GM21825 (cell line): ENCODE results near the gene STMP1.
"Not testable (repeated sequence)": the region's sequence is repeated elsewhere in the genome, so short reads cannot be mapped to it uniquely, and the experiment has no call there.

Source experiments
- ATAC-seq: cut with Tn5 transposase; IDR thresholded peaks from one replicate; pipeline ENCODE4 v1.9.1; 2021; ENCODE audit warnings: mild to moderate bottlenecking, moderate library complexity; ENCODE audit not compliant: unreplicated experiment

Gene STMP1

DNA sequence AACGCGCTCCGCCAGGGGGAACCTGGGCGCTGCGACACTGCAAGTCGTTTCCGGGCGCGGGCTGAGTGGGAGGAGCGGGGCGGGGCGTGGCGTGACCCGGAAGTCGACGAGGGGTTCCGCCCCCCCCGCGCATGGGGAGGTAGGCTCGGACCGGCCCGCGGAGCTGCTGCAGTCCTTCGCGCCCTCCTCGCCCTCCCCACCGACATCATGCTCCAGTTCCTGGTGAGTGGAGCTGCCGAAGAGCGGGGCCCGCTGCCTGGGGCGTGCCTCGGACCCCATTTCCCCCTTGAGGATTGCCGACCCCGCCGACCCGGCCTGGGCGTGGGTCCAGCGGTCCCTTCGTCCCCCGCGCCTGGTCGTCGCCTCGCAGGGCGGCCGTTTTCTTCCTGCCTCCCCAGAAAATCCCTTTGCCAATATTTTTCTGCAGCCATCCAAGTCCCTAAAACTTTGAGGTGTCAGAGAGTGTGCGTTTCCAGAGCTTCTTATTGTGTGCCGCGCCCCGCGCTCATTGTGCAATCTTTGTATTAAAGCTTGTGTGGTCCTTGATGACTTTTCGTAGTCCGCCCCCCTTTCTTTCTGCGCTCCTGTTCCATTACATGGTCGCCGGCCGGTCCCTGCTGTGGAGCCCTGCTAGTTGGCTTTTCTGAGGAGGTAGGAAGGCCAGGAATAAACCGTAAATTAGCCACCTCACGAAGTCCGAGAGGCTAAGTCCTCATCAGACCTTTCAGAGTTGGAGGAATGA lies at the start of gene STMP1:
Gene STMP1, plus strand, starts transcription at position 142 of the 742 bp plus-strand sequence.
- ATAC-seq, result peak; percentile 93

- no peak for ATAC-seq
These were observed 46.2 kb upstream of the STMP1 start for GRCh38 chr7:135616136-135616535.

GRCh38 chr7:135617781-135618180 lies 44.5 kb upstream of the STMP1 start:
- no peak for ATAC-seq

DNA sequence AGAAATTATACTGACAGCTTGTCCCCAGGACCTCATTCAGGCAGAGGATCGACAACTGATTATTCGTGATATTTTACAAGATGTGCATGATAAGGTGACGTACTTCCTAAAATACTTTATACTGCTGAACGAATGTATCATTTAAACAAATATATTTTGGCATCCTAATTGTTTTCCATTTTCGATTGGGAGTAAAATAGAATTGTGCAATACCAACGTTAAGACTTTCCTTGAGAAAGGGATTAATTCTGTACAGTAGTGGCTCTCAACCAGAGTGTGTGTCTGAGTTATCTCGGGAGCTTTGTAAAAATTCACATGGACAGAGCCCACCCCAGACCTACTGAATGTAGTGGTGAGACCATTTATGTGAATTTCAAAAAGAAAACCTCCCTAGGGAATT lies 43.8 kb upstream of the STMP1 start:
- ATAC-seq, result no peak

GRCh38 chr7:135620447-135620846 lies 41.9 kb upstream of the STMP1 start:
- no peak for ATAC-seq

- ATAC-seq, result no peak
These were observed 41.1 kb upstream of the STMP1 start for GRCh38 chr7:135620980-135621850.

DNA sequence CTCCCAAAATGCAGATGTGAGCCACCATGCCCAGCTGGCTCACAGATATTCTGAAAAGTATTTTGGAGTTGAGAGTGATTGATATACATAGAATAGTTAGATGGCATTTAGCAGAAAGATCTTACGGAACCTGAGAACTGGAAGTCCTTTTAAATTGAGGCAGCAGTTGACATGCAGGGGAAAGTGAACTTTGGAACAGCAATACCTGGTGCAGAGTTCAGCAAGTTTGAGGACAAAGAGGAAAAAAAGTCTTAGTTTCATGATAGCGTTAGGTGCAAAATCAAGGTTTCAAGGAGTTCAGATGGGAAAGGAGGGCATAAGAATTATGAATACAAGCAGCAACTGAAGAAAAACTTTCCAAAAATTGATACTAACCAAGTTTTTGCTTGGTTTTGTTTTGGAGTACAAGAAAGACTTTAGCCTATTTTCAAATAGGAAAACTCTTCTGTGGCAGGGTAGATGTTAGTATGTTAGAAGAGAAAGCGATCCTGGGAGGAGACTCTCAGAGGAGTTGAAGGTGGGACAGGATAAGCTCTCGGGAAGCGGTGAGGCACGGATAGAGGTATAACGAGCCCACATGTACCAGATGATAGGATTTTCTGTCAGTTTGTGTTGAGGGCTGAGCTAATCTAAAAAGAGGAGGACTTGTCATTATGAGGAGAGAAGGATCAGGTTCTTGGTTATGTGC lies 28.0 kb upstream of the STMP1 start:
- no peak for ATAC-seq

DNA sequence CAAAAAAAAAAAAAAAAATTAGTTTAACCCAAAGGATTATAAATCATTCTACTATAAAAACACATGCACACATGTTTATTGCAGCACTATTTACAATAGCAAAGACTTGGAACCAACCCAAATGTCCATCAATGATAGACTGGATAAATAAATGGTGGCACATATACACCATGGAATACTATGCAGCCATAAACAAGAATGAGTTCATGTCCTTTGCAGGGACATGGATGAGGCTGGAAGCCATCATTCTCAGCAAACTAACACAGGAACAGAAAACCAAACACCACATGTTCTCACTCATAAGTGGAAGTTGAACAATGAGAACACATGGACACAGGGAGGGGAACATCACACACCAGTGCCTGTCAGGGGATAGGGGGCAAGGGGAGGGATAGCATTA lies 22.6 kb upstream of the STMP1 start:
- ATAC-seq, result not testable (repeated sequence)

DNA sequence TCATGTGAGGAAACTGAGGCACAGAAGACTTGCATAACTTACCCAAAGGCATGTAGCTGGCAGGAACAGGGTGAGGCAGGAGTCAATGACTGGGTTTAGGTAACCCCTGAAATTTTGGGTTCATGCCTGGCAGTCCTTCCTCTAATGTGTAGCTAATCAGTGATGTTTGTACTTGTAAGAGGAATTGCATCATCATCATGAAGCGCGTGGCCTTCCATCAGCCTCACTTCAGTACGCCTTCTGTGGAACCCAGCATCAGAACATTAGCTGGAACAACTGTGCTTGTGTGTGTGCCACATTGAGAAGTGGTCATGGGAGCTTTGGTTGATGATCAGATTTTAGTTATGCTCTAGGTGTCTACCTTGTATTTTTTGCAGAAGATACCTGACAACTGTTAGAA lies 18.2 kb upstream of the STMP1 start:
- no peak for ATAC-seq

GRCh38 chr7:135644729-135645128 lies 17.6 kb upstream of the STMP1 start:
- no peak for ATAC-seq

DNA sequence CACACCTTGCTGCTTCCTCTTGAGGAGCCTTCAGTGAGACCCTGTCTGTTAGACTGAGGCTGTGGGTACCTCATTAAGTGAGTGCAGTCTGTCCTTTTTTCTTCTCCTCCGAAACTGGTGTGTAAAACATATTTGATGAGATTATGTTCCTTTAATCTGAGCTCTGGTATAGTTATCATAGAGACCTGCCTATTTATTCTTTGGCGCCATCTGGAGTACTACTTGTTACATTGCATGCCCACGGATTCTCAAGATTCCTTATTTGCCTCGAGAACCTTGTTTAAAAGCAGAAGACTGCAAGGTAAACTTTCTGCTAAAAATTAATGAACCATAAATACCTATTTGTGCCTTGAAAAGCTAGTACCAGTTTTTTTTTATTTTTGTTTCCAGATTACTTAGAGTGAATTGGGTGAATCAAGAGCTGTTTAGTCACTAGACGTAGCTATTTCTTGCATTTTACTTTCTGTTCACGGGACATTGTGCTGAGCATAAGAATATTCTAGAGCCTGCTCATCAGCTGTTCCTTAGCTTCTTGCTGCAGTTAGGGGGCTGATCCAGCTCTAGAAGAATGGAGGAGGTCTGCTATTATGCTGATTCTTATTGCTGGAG lies 16.9 kb upstream of the STMP1 start:
- peak; percentile 64 for ATAC-seq

DNA sequence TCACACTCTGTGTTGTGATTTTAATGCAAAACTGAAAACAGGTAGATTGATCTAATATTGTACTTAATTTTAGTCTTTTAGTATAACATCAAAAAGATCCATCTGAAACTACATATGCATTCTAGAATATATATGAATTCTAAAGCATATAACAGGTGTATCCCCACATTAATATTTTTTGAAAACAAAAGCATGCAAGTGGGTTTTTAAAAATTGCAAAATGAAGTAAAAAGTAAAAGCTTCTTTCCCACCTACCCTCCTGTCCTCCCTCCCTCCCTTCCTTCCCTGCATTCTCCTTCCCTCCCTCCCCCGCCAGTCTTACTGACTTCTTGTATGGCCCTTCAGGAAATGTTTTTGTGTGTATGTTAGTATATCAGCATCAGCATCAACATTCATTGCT lies 14.6 kb upstream of the STMP1 start:
- ATAC-seq, result no peak

DNA sequence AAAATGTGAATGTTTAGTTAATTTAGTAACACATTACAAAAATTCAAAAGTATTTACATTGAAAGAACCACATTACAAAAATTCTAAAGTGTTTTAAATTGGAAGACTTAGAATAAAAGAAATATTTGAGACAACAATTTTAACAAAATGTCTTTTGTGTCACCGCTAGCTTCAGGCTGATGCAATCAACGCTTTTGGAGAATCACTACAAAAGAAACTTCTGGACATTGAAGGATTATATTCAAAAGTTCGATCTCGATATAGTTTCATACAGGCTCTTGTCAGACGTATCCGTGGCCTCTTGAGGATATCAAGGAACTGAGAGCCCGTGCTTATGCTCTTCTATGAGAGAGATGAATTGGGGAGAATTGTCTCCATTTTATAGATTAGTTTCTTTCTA lies 14.1 kb upstream of the STMP1 start:
- no peak for ATAC-seq

- ATAC-seq, result no peak
These were observed 11.3 kb upstream of the STMP1 start for GRCh38 chr7:135650831-135651573.

DNA sequence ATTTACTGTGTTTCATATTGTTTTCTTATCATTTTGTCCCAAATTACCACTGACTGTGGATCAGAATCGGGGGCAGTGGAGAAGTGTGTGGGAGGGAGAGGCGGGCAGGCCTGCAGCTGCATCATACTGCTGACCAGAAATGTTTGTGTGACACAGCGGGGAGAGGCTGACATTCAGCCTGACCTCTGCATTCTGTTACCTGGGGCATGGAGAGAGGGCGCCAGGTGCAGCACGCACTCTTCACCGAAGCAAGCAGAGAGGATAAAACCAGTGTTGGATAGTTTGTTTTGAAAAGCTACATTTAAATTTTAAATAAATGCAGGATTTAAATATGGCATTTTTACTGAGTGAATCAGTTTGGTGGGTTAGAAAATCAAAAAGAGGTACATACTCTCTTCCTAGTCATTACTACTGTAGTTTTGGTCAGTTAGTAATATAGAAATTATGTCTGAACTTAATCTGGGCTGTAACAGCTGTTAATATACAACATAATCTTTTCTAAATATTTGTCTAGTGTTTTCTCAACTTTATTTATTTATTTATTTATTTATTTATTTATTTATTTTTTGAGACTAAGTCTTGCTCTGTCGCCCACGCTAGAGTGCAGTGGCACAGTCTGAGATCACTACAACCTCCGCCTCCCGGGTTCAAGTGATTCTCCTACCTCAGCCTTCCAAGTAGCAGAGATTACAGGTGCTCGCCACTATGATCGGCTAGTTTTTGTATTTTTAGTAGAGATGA lies 8.8 kb upstream of the STMP1 start:
- ATAC-seq, result no peak

- no peak for ATAC-seq
These were observed 3.8 kb upstream of the STMP1 start for GRCh38 chr7:135658564-135658963.

- no peak for ATAC-seq
These were observed 3.0 kb upstream of the STMP1 start for GRCh38 chr7:135659159-135659846.

GRCh38 chr7:135661311-135662122 lies 797 bp upstream of the STMP1 start:
- peak; percentile 1 for ATAC-seq

GRCh38 chr7:135662123-135662372 lies 266 bp upstream of the STMP1 start:
- no peak for ATAC-seq
